CD14-positive monocyte (primary cell): ENCODE data around the gene RBM42. TPM values are rescaled to one million over a fixed set of nuclear protein-coding genes. Genes with fewer than 3 reads are reported as not detected.

Experiments
- DNase-seq, 3 donors: peaks; one replicate each; pipeline ENCODE4 v3.0.0-alpha.2; 2011 to 2022
- H2AFZ ChIP-seq: 2 replicates; pipeline ENCODE4 v1.6.0; 2012; ENCODE audit warnings: mild to moderate bottlenecking, low read depth, low read length, inconsistent platforms; ENCODE audit not compliant: insufficient read depth, poor library complexity, severe bottlenecking
- H3K27ac ChIP-seq, 2 donors: 1 replicate in 1 of 2; 2 replicates in 1 of 2; pipeline ENCODE4 v1.5.1; 2012 to 2013; ENCODE audit warnings: low read length in 2 of 2, control low read depth in 1 of 2, inconsistent platforms in 1 of 2, low read depth in 1 of 2, mild to moderate bottlenecking in 1 of 2
- H3K27me3 ChIP-seq, 2 donors: one replicate each; pipeline versions ENCODE4 v1.6.0 to v1.6.1; 2011 to 2013; ENCODE audit warnings: low read length in 2 of 2; ENCODE audit not compliant: control insufficient read depth in 2 of 2, insufficient read depth in 2 of 2
- H3K36me3 ChIP-seq, 2 donors: replicated peaks in 1 of 2; 1 replicate in 1 of 2; 2 replicates in 1 of 2; pipeline versions ENCODE4 v1.5.1 to v1.6.1; 2012 to 2013; ENCODE audit warnings: low read length in 2 of 2, control low read depth in 1 of 2, inconsistent platforms in 1 of 2, mild to moderate bottlenecking in 1 of 2; ENCODE audit not compliant: insufficient read depth in 2 of 2, control insufficient read depth in 1 of 2
- H3K4me1 ChIP-seq, 2 donors: 1 replicate in 1 of 2; 2 replicates in 1 of 2; pipeline versions ENCODE4 v1.5.1 to v1.6.1; 2012 to 2013; ENCODE audit warnings: low read length in 2 of 2, control low read depth in 1 of 2, inconsistent platforms in 1 of 2, mild to moderate bottlenecking in 1 of 2, moderate library complexity in 1 of 2; ENCODE audit not compliant: insufficient read depth in 2 of 2, control insufficient read depth in 1 of 2
- H3K4me2 ChIP-seq: replicated peaks from 2 replicates; pipeline ENCODE3; 2012; ENCODE audit warnings: low read length, moderate library complexity, mild to moderate bottlenecking; ENCODE audit not compliant: poor library complexity, severe bottlenecking; ENCODE audit errors: extremely low read depth
- H3K4me3 ChIP-seq, 3 experiments: fragments of 200-600 bp in 1 of 3; sonication (generic) in 1 of 3; replicated peaks in 1 of 3; 1 replicate in 2 of 3; 2 replicates in 1 of 3; pipeline ENCODE4 v1.5.1; 2011 to 2013; ENCODE audit warnings: low read length in 3 of 3, mild to moderate bottlenecking in 3 of 3, control low read depth in 2 of 3, low read depth in 2 of 3, inconsistent platforms in 1 of 3, moderate library complexity in 1 of 3
- H3K79me2 ChIP-seq: 2 replicates; pipeline ENCODE4 v1.6.0; 2012; ENCODE audit warnings: mild to moderate bottlenecking, control low read depth, inconsistent platforms, low read length, moderate library complexity; ENCODE audit not compliant: insufficient read depth
- H3K9ac ChIP-seq: 2 replicates; pipeline ENCODE4 v1.6.0; 2017; ENCODE audit warnings: low read length, mild to moderate bottlenecking; ENCODE audit not compliant: insufficient read depth, poor library complexity, severe bottlenecking
- H3K9me3 ChIP-seq, 2 donors: replicated peaks in 1 of 2; 1 replicate in 1 of 2; 2 replicates in 1 of 2; pipeline versions ENCODE4 v1.5.1 to v1.6.1; 2012 to 2013; ENCODE audit warnings: low read length in 2 of 2, control low read depth in 1 of 2; ENCODE audit not compliant: control insufficient read depth in 1 of 2, insufficient read depth in 1 of 2
- H4K20me1 ChIP-seq: 2 replicates; pipeline ENCODE4 v1.6.0; 2012; ENCODE audit warnings: mild to moderate bottlenecking, low read length, control low read depth, moderate library complexity; ENCODE audit not compliant: insufficient read depth
- H3K27ac Mint-ChIP-seq, 7 donors: one replicate each; pipeline ENCODE4 v1.8.0; 2020; ENCODE audit warnings: mild to moderate bottlenecking in 7 of 7, mixed read lengths in 7 of 7, moderate library complexity in 6 of 7, inconsistent platforms in 2 of 7
- H3K27me3 Mint-ChIP-seq, 3 donors: one replicate each; pipeline ENCODE4 v1.8.0; 2021 to 2022; ENCODE audit warnings: low read depth in 3 of 3, mild to moderate bottlenecking in 3 of 3, mixed read lengths in 3 of 3, moderate library complexity in 3 of 3, inconsistent platforms in 1 of 3
- H3K36me3 Mint-ChIP-seq, 2 donors: one replicate each; pipeline ENCODE4 v1.8.0; 2020; ENCODE audit warnings: mixed read lengths in 2 of 2, inconsistent platforms in 1 of 2, mild to moderate bottlenecking in 1 of 2
- H3K4me1 Mint-ChIP-seq: one replicate; pipeline ENCODE4 v1.8.0; 2020; ENCODE audit warnings: mild to moderate bottlenecking, mixed read lengths
- H3K4me3 Mint-ChIP-seq, 2 donors: one replicate each; pipeline ENCODE4 v1.8.0; 2020; ENCODE audit warnings: mild to moderate bottlenecking in 2 of 2, mixed read lengths in 2 of 2, moderate library complexity in 1 of 2
- H3K9me3 Mint-ChIP-seq, 7 donors: one replicate each; pipeline ENCODE4 v1.8.0; 2020 to 2022; ENCODE audit warnings: mixed read lengths in 7 of 7, mild to moderate bottlenecking in 6 of 7, moderate library complexity in 6 of 7, inconsistent platforms in 2 of 7
- WGBS: methylation state at CpG from one replicate; pipeline ENCODE4 v1.1.5; 2013; ENCODE audit warnings: missing lambda C conversion rate; ENCODE audit not compliant: insufficient coverage; 5-methylcytosine and 5-hydroxymethylcytosine counted together
- intact Hi-C, 2 donors: fragments of 100-400 bp; cut with micrococcal nuclease; formaldehyde crosslinking; loops; one replicate each; pipeline versions ENCODE4 v1.15.0 to v1.15.1; 2023
- polyA plus RNA-seq, 3 donors: library from polyadenylated mRNA; depleted of rRNA in 1 of 3; unstranded in 2 of 3; stranded (reverse) in 1 of 3; fragments of 300-500 nt in 2 of 3; fragments of >200 nt in 1 of 3; fragmentation: Illumina TruSeq in 2 of 3; gene quantifications; 1 replicate in 2 of 3; 2 replicates in 1 of 3; pipeline ENCODE4 v1.2.3, GENCODE V29; 2012 to 2021
- TF ChIP-seq, protein P1 (sequence below): fragments of 200-600 bp; IDR thresholded peaks from one replicate; pipeline ENCODE4 v1.8.0; 2022; ENCODE audit warnings: antibody characterized with exemption, mild to moderate bottlenecking

The RBM42 gene
- polyA plus RNA-seq, 3 donors, result 29.5 to 53.3 (median 50.3) TPM

DNA sequence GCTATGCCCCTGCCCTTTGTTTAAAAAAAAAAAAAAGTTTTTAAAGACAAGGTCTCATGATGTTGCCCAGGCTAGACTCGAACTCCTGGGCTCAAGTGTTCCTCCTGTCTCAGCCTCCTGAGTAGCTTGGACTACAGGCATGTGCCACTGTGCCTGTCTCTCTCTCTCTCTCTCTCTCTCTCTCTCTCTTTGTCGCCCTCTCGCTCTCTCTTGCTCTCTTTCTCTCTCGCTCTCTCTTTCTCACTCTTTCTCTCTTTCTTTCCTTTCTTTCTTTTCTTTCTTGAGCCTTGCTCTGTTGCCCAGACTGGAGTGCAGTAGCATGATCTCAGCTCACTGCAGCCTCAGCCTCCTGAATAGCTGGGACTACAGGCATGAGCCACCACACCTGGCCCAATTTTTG lies 26.8 kb downstream of the RBM42 start:
- no peak overlapping the region for H3K4me3 ChIP-seq
- H3K36me3 Mint-ChIP-seq, result peaks cover 59 to 89% of the 10 kb centered on the region in 2 donors
- H2AFZ ChIP-seq, result no peak overlapping the region
- peaks cover 49% of the 10 kb centered on the region for H4K20me1 ChIP-seq
- no peaks in the 10 kb centered on the region for H3K9me3 Mint-ChIP-seq
- no peaks in the 10 kb centered on the region for H3K4me1 ChIP-seq
- WGBS, result 100% methylated on average over 4 of the region's 4 CpGs
- H3K9ac ChIP-seq, result no peak overlapping the region
- peaks cover 7% of the 10 kb centered on the region for H3K79me2 ChIP-seq
- no peaks in the 10 kb centered on the region for H3K9me3 ChIP-seq
- TF ChIP-seq, protein P1, sequence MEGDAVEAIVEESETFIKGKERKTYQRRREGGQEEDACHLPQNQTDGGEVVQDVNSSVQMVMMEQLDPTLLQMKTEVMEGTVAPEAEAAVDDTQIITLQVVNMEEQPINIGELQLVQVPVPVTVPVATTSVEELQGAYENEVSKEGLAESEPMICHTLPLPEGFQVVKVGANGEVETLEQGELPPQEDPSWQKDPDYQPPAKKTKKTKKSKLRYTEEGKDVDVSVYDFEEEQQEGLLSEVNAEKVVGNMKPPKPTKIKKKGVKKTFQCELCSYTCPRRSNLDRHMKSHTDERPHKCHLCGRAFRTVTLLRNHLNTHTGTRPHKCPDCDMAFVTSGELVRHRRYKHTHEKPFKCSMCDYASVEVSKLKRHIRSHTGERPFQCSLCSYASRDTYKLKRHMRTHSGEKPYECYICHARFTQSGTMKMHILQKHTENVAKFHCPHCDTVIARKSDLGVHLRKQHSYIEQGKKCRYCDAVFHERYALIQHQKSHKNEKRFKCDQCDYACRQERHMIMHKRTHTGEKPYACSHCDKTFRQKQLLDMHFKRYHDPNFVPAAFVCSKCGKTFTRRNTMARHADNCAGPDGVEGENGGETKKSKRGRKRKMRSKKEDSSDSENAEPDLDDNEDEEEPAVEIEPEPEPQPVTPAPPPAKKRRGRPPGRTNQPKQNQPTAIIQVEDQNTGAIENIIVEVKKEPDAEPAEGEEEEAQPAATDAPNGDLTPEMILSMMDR, result no peak
- no peak for DNase-seq
- peaks cover 0 to 2% (median 0%) of the 10 kb centered on the region in 3 donors for H3K27me3 Mint-ChIP-seq
- no peak overlapping the region for H3K27ac ChIP-seq
- peaks cover 6% of the 10 kb centered on the region for H3K4me1 Mint-ChIP-seq
- no peak overlapping the region for H3K4me2 ChIP-seq
- H3K36me3 ChIP-seq, result peaks cover 73 to 83% of the 10 kb centered on the region in 2 donors
- H3K27me3 ChIP-seq, result no peaks in the 10 kb centered on the region
- intact Hi-C loops, result no loop called here
- H3K27ac Mint-ChIP-seq, result peak overlapping the region in 2 of 7 donors; percentile 2 to 36
- H3K4me3 Mint-ChIP-seq, result no peak overlapping the region

DNA sequence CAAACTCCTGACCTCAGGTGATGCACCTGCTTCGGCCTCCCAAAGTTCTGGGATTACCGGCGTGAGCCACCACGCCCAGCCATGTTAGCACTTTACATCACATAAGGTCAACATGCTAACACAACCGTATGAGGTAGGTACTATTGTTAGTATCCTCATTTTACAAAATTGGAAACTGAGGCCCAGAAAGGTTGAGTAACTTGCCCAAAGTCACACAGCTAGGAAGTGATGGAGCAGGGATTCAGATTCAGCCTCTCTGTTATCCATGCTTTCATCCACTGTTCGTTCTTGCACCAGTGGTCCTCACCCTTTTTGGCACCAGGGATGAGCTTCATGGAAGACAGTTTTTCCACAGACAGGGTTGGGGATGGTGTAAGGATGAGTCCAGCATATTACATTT lies 27.9 kb downstream of the RBM42 start:
- WGBS, result no CpG with 5 or more reads among the region's 6 CpGs
- intact Hi-C loops, result no loop called here
- Mint-ChIP-seq H3K27me3 (peaks cover 0 to 2% (median 0%) of the 10 kb centered on the region in 3 donors), H3K9me3 (peaks cover 0 to 1% (median 0%) of the 10 kb centered on the region in 7 donors), H3K4me1 (no peaks in the 10 kb centered on the region), H3K36me3 (peaks cover 53 to 80% of the 10 kb centered on the region in 2 donors), H3K27ac (no peak overlapping the region), H3K4me3 (no peak overlapping the region)
- no peak overlapping the region for H3K4me3 ChIP-seq
- no peaks in the 10 kb centered on the region for H3K9me3 ChIP-seq
- no peaks in the 10 kb centered on the region for H3K4me1 ChIP-seq
- no peak overlapping the region for H2AFZ ChIP-seq
- H3K36me3 ChIP-seq, result peaks cover 71 to 81% of the 10 kb centered on the region in 2 donors
- no peak for DNase-seq
- no peak overlapping the region for H3K4me2 ChIP-seq
- no peaks in the 10 kb centered on the region for H3K79me2 ChIP-seq
- H3K9ac ChIP-seq, result no peak overlapping the region
- TF ChIP-seq, protein P1, result no peak
- H3K27me3 ChIP-seq, result no peaks in the 10 kb centered on the region
- peaks cover 45% of the 10 kb centered on the region for H4K20me1 ChIP-seq
- no peak overlapping the region for H3K27ac ChIP-seq
